DOHH2 (cell line): Measurements from ENCODE around the gene ABTB1.

Experiments
- H3F3A ChIP-seq: fragments of 200-600 bp; sonication (generic), shearing (Covaris generic); 2 replicates; pipeline ENCODE4 v1.6.0; 2016; ENCODE audit warnings: antibody characterized with exemption, mild to moderate bottlenecking; ENCODE audit not compliant: control insufficient read depth, insufficient read depth
- H3K27ac ChIP-seq: fragments of 200-600 bp; sonication (generic); 2 replicates; pipeline ENCODE4 v1.5.1; 2014; ENCODE audit warnings: low read depth, mild to moderate bottlenecking, low read length, moderate library complexity
- H3K27me3 ChIP-seq: fragments of 200-600 bp; sonication (generic); 2 replicates; pipeline ENCODE4 v1.6.1; 2014; ENCODE audit warnings: mild to moderate bottlenecking, low read length, mixed read lengths; ENCODE audit not compliant: control insufficient read depth
- H3K36me3 ChIP-seq: fragments of 200-600 bp; sonication (generic); 2 replicates; pipeline ENCODE4 v1.6.1; 2014; ENCODE audit warnings: mild to moderate bottlenecking, low read length, moderate library complexity, mixed read lengths; ENCODE audit not compliant: control insufficient read depth
- H3K4me1 ChIP-seq: fragments of 200-600 bp; sonication (generic); 2 replicates; pipeline ENCODE4 v1.6.1; 2014; ENCODE audit warnings: mild to moderate bottlenecking, low read length, mixed read lengths; ENCODE audit not compliant: control insufficient read depth
- H3K4me2 ChIP-seq: fragments of 200-600 bp; sonication (generic); 2 replicates; pipeline ENCODE4 v1.6.0; 2014; ENCODE audit warnings: mild to moderate bottlenecking, low read length, moderate library complexity
- H3K4me3 ChIP-seq: fragments of 200-600 bp; sonication (generic); 2 replicates; pipeline ENCODE4 v1.5.1; 2014; ENCODE audit warnings: mild to moderate bottlenecking, low read length, mixed read lengths
- H3K79me2 ChIP-seq: fragments of 200-600 bp; sonication (generic); 2 replicates; pipeline ENCODE4 v1.6.1; 2014; ENCODE audit warnings: mild to moderate bottlenecking, low read length, mixed read lengths; ENCODE audit not compliant: control insufficient read depth
- H3K9me2 ChIP-seq: fragments of 200-600 bp; sonication (generic); replicated peaks from 2 replicates; pipeline ENCODE4 v1.6.1; 2014; ENCODE audit warnings: mild to moderate bottlenecking, low read length, mixed read lengths; ENCODE audit not compliant: control insufficient read depth
- H3K9me3 ChIP-seq: fragments of 200-600 bp; sonication (generic); 2 replicates; pipeline ENCODE4 v1.6.1; 2014; ENCODE audit warnings: antibody characterized with exemption, low read length, mixed read lengths; ENCODE audit not compliant: control insufficient read depth, insufficient read depth
- H4K20me1 ChIP-seq: fragments of 200-600 bp; sonication (generic); 2 replicates; pipeline ENCODE4 v1.6.0; 2014; ENCODE audit warnings: low read depth, mild to moderate bottlenecking, antibody characterized with exemption, low read length, moderate library complexity; ENCODE audit not compliant: control insufficient read depth, insufficient read depth
- CTCF ChIP-seq: fragments of 200-600 bp; sonication (generic); IDR thresholded peaks from one replicate; pipeline ENCODE4 v1.5.1; 2014; ENCODE audit warnings: antibody characterized with exemption, mild to moderate bottlenecking, low read depth, low read length; ENCODE audit not compliant: poor library complexity, severe bottlenecking
- EZH2phosphoT487 ChIP-seq: fragments of 200-600 bp; sonication (generic); IDR thresholded peaks from 2 replicates; pipeline ENCODE4 v1.6.1; 2017; ENCODE audit warnings: borderline replicate concordance, mild to moderate bottlenecking, antibody characterized with exemption, low read length, moderate library complexity, mixed read lengths

ABTB1 gene

GRCh38 chr3:127660621-127661251 is 12.0 kb upstream of the ABTB1 start:
- no peaks in the 10 kb centered on the region for H3K4me1 ChIP-seq
- no peak overlapping the region for H3K4me2 ChIP-seq
- no peak overlapping the region for H3K4me3 ChIP-seq
- H3K9me3 ChIP-seq, result no peaks in the 10 kb centered on the region
- no peaks in the 10 kb centered on the region for H3K79me2 ChIP-seq
- H3K27ac ChIP-seq, result no peak overlapping the region
- H3K9me2 ChIP-seq, result no peaks in the 10 kb centered on the region
- no peaks in the 10 kb centered on the region for H4K20me1 ChIP-seq
- H3K36me3 ChIP-seq, result no peaks in the 10 kb centered on the region
- H3F3A ChIP-seq, result no peaks in the 10 kb centered on the region
- peaks cover 15% of the 10 kb centered on the region; the same call in 1 of the 2 replicates for H3K27me3 ChIP-seq
- TF ChIP-seq CTCF (no peak), EZH2phosphoT487 (no peak)

GRCh38 chr3:127661600-127661999 is 11.2 kb upstream of the ABTB1 start:
- H3K4me3 ChIP-seq, result no peak overlapping the region
- peaks cover 12% of the 10 kb centered on the region; the same call in 1 of the 2 replicates for H3K27me3 ChIP-seq
- no peaks in the 10 kb centered on the region for H3K36me3 ChIP-seq
- no peaks in the 10 kb centered on the region for H3K79me2 ChIP-seq
- no peak overlapping the region for H3K27ac ChIP-seq
- H3K9me3 ChIP-seq, result no peaks in the 10 kb centered on the region
- no peaks in the 10 kb centered on the region for H4K20me1 ChIP-seq
- H3K4me2 ChIP-seq, result no peak overlapping the region
- no peaks in the 10 kb centered on the region for H3K9me2 ChIP-seq
- H3F3A ChIP-seq, result no peaks in the 10 kb centered on the region
- no peak for TF ChIP-seq EZH2phosphoT487
- TF ChIP-seq CTCF, result no peak
- no peaks in the 10 kb centered on the region for H3K4me1 ChIP-seq

- Histone ChIP-seq H3K9me2 (no peaks in the 10 kb centered on the region), H3K27ac (no peak overlapping the region), H3F3A (no peaks in the 10 kb centered on the region), H3K4me3 (no peak overlapping the region), H4K20me1 (no peaks in the 10 kb centered on the region), H3K36me3 (no peaks in the 10 kb centered on the region), H3K79me2 (no peaks in the 10 kb centered on the region), H3K4me2 (no peak overlapping the region), H3K4me1 (no peaks in the 10 kb centered on the region), H3K27me3 (peaks cover 12% of the 10 kb centered on the region; the same call in 1 of the 2 replicates), H3K9me3 (no peaks in the 10 kb centered on the region)
- TF ChIP-seq EZH2phosphoT487 (no peak), CTCF (no peak)
Observed at GRCh38 chr3:127662001-127662469, 10.7 kb upstream of the ABTB1 start.
